K562 (cell line): ENCODE data around the gene GLRX. TPM values are rescaled to one million over a fixed set of nuclear protein-coding genes. Genes with fewer than 3 reads are reported as not detected.

ENCODE experiments used
- C11orf30 ChIP-seq: fragments of 450-650 bp; IDR thresholded peaks from 2 replicates; pipeline ENCODE4 v1.6.1; 2016; ENCODE audit warnings: low read depth, mild to moderate bottlenecking
- CREB1 ChIP-seq, 2 experiments: sonication (generic) in 1 of 2; formaldehyde crosslinking in 1 of 2; IDR thresholded peaks; 2 replicates each; pipeline versions ENCODE4 v1.6.1 to v1.8.0; 2012 to 2022; ENCODE audit warnings: inconsistent platforms in 1 of 2, mild to moderate bottlenecking in 1 of 2, missing genetic modification reagents in 1 of 2, moderate library complexity in 1 of 2
- CSDE1 ChIP-seq, 2 experiments: fragments of 450-650 bp; IDR thresholded peaks; 2 replicates each; pipeline ENCODE4 v1.6.1; 2016; ENCODE audit warnings: mild to moderate bottlenecking in 1 of 2
- ID3 ChIP-seq, 2 experiments: fragments of 250-450 bp in 1 of 2; fragments of 450-650 bp in 1 of 2; sonication (Bioruptor Pico) in 1 of 2; IDR thresholded peaks; 2 replicates each; pipeline versions ENCODE4 v1.6.1 to v1.8.0; 2016 to 2021; ENCODE audit warnings: mild to moderate bottlenecking in 2 of 2, moderate library complexity in 2 of 2, missing compliant biosample characterization in 1 of 2, missing genetic modification characterization in 1 of 2
- KHSRP ChIP-seq: fragments of 450-650 bp; IDR thresholded peaks from 2 replicates; pipeline ENCODE4 v1.6.1; 2017
- KLF10 ChIP-seq: fragments of 250-450 bp; sonication (Bioruptor Pico); IDR thresholded peaks from 2 replicates; pipeline ENCODE4 v1.6.1; 2021; ENCODE audit warnings: matching md5 sums
- NCOA4 ChIP-seq: fragments of 450-650 bp; IDR thresholded peaks from 2 replicates; pipeline ENCODE4 v1.6.1; 2018; ENCODE audit warnings: mild to moderate bottlenecking; ENCODE audit not compliant: partially characterized antibody
- RBM34 ChIP-seq: fragments of 200-400 bp; formaldehyde crosslinking; IDR thresholded peaks from 2 replicates; pipeline ENCODE4 v1.6.1; 2018; ENCODE audit warnings: low read length, borderline replicate concordance; ENCODE audit not compliant: insufficient read depth
- USF1 ChIP-seq: sonication (generic); formaldehyde crosslinking; IDR thresholded peaks from 2 replicates; pipeline ENCODE4 v1.9.0; 2022; ENCODE audit warnings: mild to moderate bottlenecking, missing genetic modification reagents
- ZFP36 ChIP-seq: fragments of 150-350 bp; IDR thresholded peaks from 2 replicates; pipeline ENCODE4 v1.6.1; 2018; ENCODE audit warnings: low read length, low read depth; ENCODE audit not compliant: partially characterized antibody
- polyA plus RNA-seq, 8 experiments: library from polyadenylated mRNA; depleted of rRNA in 4 of 8; stranded (reverse) in 5 of 8; unstranded in 3 of 8; fragments of >200 nt; fragmentation: Nextera tagmentation in 2 of 8; fragmentation: Illumina TruSeq in 1 of 8; extraction: Ambion mirVana in 2 of 8; extraction: Trizol in 1 of 8; gene quantifications; 2 replicates each; pipeline versions ENCODE4 v1.2.1 to v1.2.3, GENCODE V29; 2011 to 2014; ENCODE audit warnings: inconsistent platforms in 1 of 8, missing spikeins in 1 of 8
- total RNA-seq, 7 experiments: library from RNA; depleted of rRNA in 6 of 7; stranded (reverse); fragments of >200 nt in 6 of 7; fragmentation: Illumina TruSeq in 2 of 7; extraction: Trizol in 2 of 7; gene quantifications; 2 replicates each; pipeline versions ENCODE4 v1.2.1 to v1.2.3, GENCODE V29; 2011 to 2021; ENCODE audit warnings: low replicate concordance in 1 of 7

Gene GLRX
- total and polyA plus RNA-seq, 9 of the 15 experiments (the other 6 are each of a cell fraction or from before 2014, with no cell fraction given): 2.3 to 11.2 (median 4.6) TPM

GRCh38 chr5:95763941-95764340, 58.6 kb downstream of the GLRX start (continued):
- TF ChIP-seq ID3 (CRISPR knock-in tag; IDR thresholded peaks at IDR 0.05) (no peak), ID3 (tag; IDR thresholded peaks at IDR 0.05) (no peak), CSDE1 (IDR thresholded peaks at IDR 0.05) (no peak), C11orf30 (no peak), ZFP36 (no peak), KLF10 (CRISPR knock-in tag) (no peak), USF1 (CRISPR knock-in tag) (no peak), RBM34 (no peak), NCOA4 (no peak), CREB1 (IDR thresholded peaks at IDR 0.05) (no peak), CREB1 (CRISPR knock-in tag; IDR thresholded peaks at IDR 0.05) (no peak), KHSRP (no peak)
- TF ChIP-seq, all 486 proteins: peak for 0

Other genes with a start within 250 kb of the GLRX start
- gene GPR150, start 202.6 kb downstream of the GLRX start, total RNA-seq (2014; rRNA removed): not detected in 2 replicates
- not detected in 2 replicates for gene GPR150, start 202.6 kb downstream of the GLRX start, total RNA-seq (2014; rRNA removed; fragmentation: Illumina TruSeq; extraction: Trizol)
- gene GPR150, start 202.6 kb downstream of the GLRX start, total RNA-seq (2015; rRNA removed; fragmentation: Illumina TruSeq; extraction: Trizol): not detected in 2 replicates
- gene GPR150, start 202.6 kb downstream of the GLRX start, total RNA-seq (2021): not detected in 2 replicates
- gene GPR150, start 202.6 kb downstream of the GLRX start, polyA plus RNA-seq (2011; rRNA removed): not detected in 2 replicates
- not detected in 2 replicates for gene GPR150, start 202.6 kb downstream of the GLRX start, polyA plus RNA-seq (2014; fragmentation: Illumina TruSeq; extraction: Trizol)
- not detected for gene GPR150, start 202.6 kb downstream of the GLRX start, polyA plus RNA-seq (2014; fragmentation: Nextera tagmentation; extraction: Ambion mirVana)
- gene GPR150, start 202.6 kb downstream of the GLRX start, polyA plus RNA-seq (2014; rRNA removed): not detected in 2 replicates
- gene RFESD, start 175.9 kb downstream of the GLRX start, total RNA-seq (2014; rRNA removed): 59.6 and 62.3 TPM in 2 replicates
- 192 and 220 TPM in 2 replicates for gene RFESD, start 175.9 kb downstream of the GLRX start, total RNA-seq (2014; rRNA removed; fragmentation: Illumina TruSeq; extraction: Trizol)
- 128 and 140 TPM in 2 replicates for gene RFESD, start 175.9 kb downstream of the GLRX start, total RNA-seq (2015; rRNA removed; fragmentation: Illumina TruSeq; extraction: Trizol)
- 128 and 129 TPM in 2 replicates for gene RFESD, start 175.9 kb downstream of the GLRX start, total RNA-seq (2021)
- 106 and 218 TPM in 2 replicates for gene RFESD, start 175.9 kb downstream of the GLRX start, polyA plus RNA-seq (2011; rRNA removed)
- gene RFESD, start 175.9 kb downstream of the GLRX start, polyA plus RNA-seq (2014; fragmentation: Illumina TruSeq; extraction: Trizol): 120 and 129 TPM in 2 replicates
- gene RFESD, start 175.9 kb downstream of the GLRX start, polyA plus RNA-seq (2014; fragmentation: Nextera tagmentation; extraction: Ambion mirVana): 100 to 1,000 TPM; 506 to 600 TPM
- 102 and 125 TPM in 2 replicates for gene RFESD, start 175.9 kb downstream of the GLRX start, polyA plus RNA-seq (2014; rRNA removed)
- gene SPATA9, start 139.7 kb downstream of the GLRX start, total RNA-seq (2014; rRNA removed): 0.24 TPM in 1 of 2 replicates, not detected in the other
- not detected in 2 replicates for gene SPATA9, start 139.7 kb downstream of the GLRX start, total RNA-seq (2014; rRNA removed; fragmentation: Illumina TruSeq; extraction: Trizol)
- gene SPATA9, start 139.7 kb downstream of the GLRX start, total RNA-seq (2015; rRNA removed; fragmentation: Illumina TruSeq; extraction: Trizol): 0.40 TPM in 1 of 2 replicates, not detected in the other
- 0.11 TPM in 1 of 2 replicates, not detected in the other for gene SPATA9, start 139.7 kb downstream of the GLRX start, total RNA-seq (2021)
- gene SPATA9, start 139.7 kb downstream of the GLRX start, polyA plus RNA-seq (2011; rRNA removed): 0.28 and 0.38 TPM in 2 replicates
- gene SPATA9, start 139.7 kb downstream of the GLRX start, polyA plus RNA-seq (2014; fragmentation: Illumina TruSeq; extraction: Trizol): 0.16 TPM in 1 of 2 replicates, not detected in the other
- gene SPATA9, start 139.7 kb downstream of the GLRX start, polyA plus RNA-seq (2014; fragmentation: Nextera tagmentation; extraction: Ambion mirVana): 1 to 10 TPM; 3.4 to 5.5 TPM
- 0.05 and 0.16 TPM in 2 replicates for gene SPATA9, start 139.7 kb downstream of the GLRX start, polyA plus RNA-seq (2014; rRNA removed)
- 107 and 112 TPM in 2 replicates for gene RHOBTB3, start 91.4 kb downstream of the GLRX start, total RNA-seq (2014; rRNA removed)
- 142 and 164 TPM in 2 replicates for gene RHOBTB3, start 91.4 kb downstream of the GLRX start, total RNA-seq (2014; rRNA removed; fragmentation: Illumina TruSeq; extraction: Trizol)
- 133 and 143 TPM in 2 replicates for gene RHOBTB3, start 91.4 kb downstream of the GLRX start, total RNA-seq (2015; rRNA removed; fragmentation: Illumina TruSeq; extraction: Trizol)
- gene RHOBTB3, start 91.4 kb downstream of the GLRX start, total RNA-seq (2021): 124 and 142 TPM in 2 replicates
- 128 and 166 TPM in 2 replicates for gene RHOBTB3, start 91.4 kb downstream of the GLRX start, polyA plus RNA-seq (2011; rRNA removed)
- 111 and 115 TPM in 2 replicates for gene RHOBTB3, start 91.4 kb downstream of the GLRX start, polyA plus RNA-seq (2014; fragmentation: Illumina TruSeq; extraction: Trizol)
- gene RHOBTB3, start 91.4 kb downstream of the GLRX start, polyA plus RNA-seq (2014; fragmentation: Nextera tagmentation; extraction: Ambion mirVana): 10 to 100 TPM; 39.7 to 53.0 TPM
- 78.4 and 81.2 TPM in 2 replicates for gene RHOBTB3, start 91.4 kb downstream of the GLRX start, polyA plus RNA-seq (2014; rRNA removed)
- gene ELL2, start 139.1 kb upstream of the GLRX start, total RNA-seq (2014; rRNA removed): 14.0 and 18.3 TPM in 2 replicates
- gene ELL2, start 139.1 kb upstream of the GLRX start, total RNA-seq (2014; rRNA removed; fragmentation: Illumina TruSeq; extraction: Trizol): 14.7 and 17.1 TPM in 2 replicates
- gene ELL2, start 139.1 kb upstream of the GLRX start, total RNA-seq (2015; rRNA removed; fragmentation: Illumina TruSeq; extraction: Trizol): 10.1 and 12.5 TPM in 2 replicates
- gene ELL2, start 139.1 kb upstream of the GLRX start, total RNA-seq (2021): 16.2 and 23.1 TPM in 2 replicates
- 11.1 and 16.3 TPM in 2 replicates for gene ELL2, start 139.1 kb upstream of the GLRX start, polyA plus RNA-seq (2011; rRNA removed)
- 11.4 and 14.5 TPM in 2 replicates for gene ELL2, start 139.1 kb upstream of the GLRX start, polyA plus RNA-seq (2014; fragmentation: Illumina TruSeq; extraction: Trizol)
- 1 to 10 TPM; 4.3 to 6.8 TPM for gene ELL2, start 139.1 kb upstream of the GLRX start, polyA plus RNA-seq (2014; fragmentation: Nextera tagmentation; extraction: Ambion mirVana)
- 9.0 and 14.6 TPM in 2 replicates for gene ELL2, start 139.1 kb upstream of the GLRX start, polyA plus RNA-seq (2014; rRNA removed)